ENCODE measurements around the gene LINGO3. TPM values are rescaled to one million over a fixed set of nuclear protein-coding genes. Genes with fewer than 3 reads are reported as not detected.

LINGO3 gene
- total and polyA plus RNA-seq, 10 of the 15 experiments (the other 5 are each of a cell fraction or from before 2014, with no cell fraction given) = 0.09 to 2.0 (median 0.40) TPM; not detected in 5

- Histone ChIP-seq H3K4me2 (ENCODE audit: control insufficient read depth, insufficient read depth) (peak overlapping the region; percentile 92), H3K36me3 (ENCODE audit: control insufficient read depth in 2 of 2, insufficient read depth in 2 of 2, low read length in 1 of 2) (peaks cover 4 to 19% of the 10 kb centered on the region in 2 experiments), H3K27me3 (replicated peaks in 1 of 2; ENCODE audit: control insufficient read depth in 2 of 2, insufficient read depth in 2 of 2, low read length in 1 of 2) (no peaks in the 10 kb centered on the region), H3K4me3 (peak overlapping the region; percentile 46), H3K9ac (ENCODE audit: control insufficient read depth, insufficient read depth, low read length) (peak overlapping the region; percentile 58; the same call in 1 of the 2 replicates), H3K27ac (ENCODE audit: control insufficient read depth, insufficient read depth) (0 out of 2 replicates have a peak overlapping the region, but pooled peaks have one; percentile 33), H3K9me3 (replicated peaks; ENCODE audit: control insufficient read depth, insufficient read depth, low read length) (no peaks in the 10 kb centered on the region), H2AFZ (ENCODE audit: control insufficient read depth, low read depth, low read length) (no peak overlapping the region), H4K20me1 (ENCODE audit: control insufficient read depth, insufficient read depth) (peaks cover 13% of the 10 kb centered on the region), H3K4me1 (ENCODE audit: control insufficient read depth, insufficient read depth, low read length) (peaks cover 7% of the 10 kb centered on the region), H3K79me2 (ENCODE audit: control insufficient read depth, insufficient read depth, low read length) (peaks cover 54% of the 10 kb centered on the region)
- BruUV-seq (replicated peaks) = no TSS peak
- no peak for DNase-seq (ENCODE audit: low read depth, low spot score)
- WGBS (ENCODE audit: insufficient coverage, insufficient replicate concordance, low lambda C conversion rate, missing lambda C conversion rate) = 83% methylated on average over 9 of the region's 9 CpGs
- SMC1A ChIA-PET (ENCODE audit: uncharacterized antibody, unreplicated experiment) = interaction anchor here (0.9 to 5.1 kb wide), 7 partner anchors 12 to 118 kb away, joined by 3 to 30 read pairs (median 3); no protein-coding TSS in a partner anchor
- TF ChIP-seq CEBPZ (IDR thresholded peaks at IDR 0.05; ENCODE audit: low read depth, low read length) (no peak), TBL1XR1 (IDR thresholded peaks at IDR 0.05; ENCODE audit: low read depth, low read length) (no peak), SREBF2 (IDR thresholded peaks at IDR 0.05; ENCODE audit: low read length) (no peak)
- CTCF ChIA-PET = interaction anchor here (1.1 to 6.4 kb wide), 11 partner anchors 10 to 361 kb away, joined by 3 to 46 read pairs (median 8); partner anchors contain the start of gene TIMM13
- RAD21 ChIA-PET (ENCODE audit: unreplicated experiment) = interaction anchor here (1.1 to 4.5 kb wide), 5 partner anchors 15 to 118 kb away, joined by 4 to 44 read pairs (median 5); no protein-coding TSS in a partner anchor
- intact Hi-C loops (cut with micrococcal nuclease; ENCODE audit: unreplicated experiment) (loop anchor here (5.0 to 10.0 kb wide), 2 partner anchors 348 to 511 kb away; partner anchors contain the start of genes SGTA and THOP1), in situ Hi-C loops (cut with MboI) (loop anchor here (5.0 to 10.0 kb wide), 3 partner anchors 37 to 341 kb away; partner anchors contain the start of genes PLEKHJ1 and SF3A2)
- POLR2A ChIA-PET = interaction anchor here (0.6 to 1.6 kb wide), 3 partner anchors 36 to 272 kb away, joined by 3 to 4 read pairs (median 3); no protein-coding TSS in a partner anchor
- ATAC-seq = no peak
- no peak for FAIRE-seq
Observed at GRCh38 chr19:2274185-2274711, 33.7 kb downstream of the LINGO3 start.

All from GM12878 (cell line).